DND-41 (cell line): ENCODE data around the gene SLC13A5.

Source experiments
- ATAC-seq: fragments of 200-7000 bp; cut with Tn5 transposase; 3 replicates; pipeline ENCODE4 v1.9.1; 2021; ENCODE audit warnings: low read depth; ENCODE audit not compliant: insufficient read depth
- DNase-seq: peaks from one replicate; pipeline ENCODE4 v3.0.0-alpha.2; 2020
- H2AFZ ChIP-seq: 2 replicates; pipeline ENCODE4 v1.6.0; 2012; ENCODE audit warnings: low read depth, low read length
- H3K27ac ChIP-seq: 2 replicates; pipeline ENCODE4 v1.5.1; 2012; ENCODE audit warnings: low read length, inconsistent platforms
- H3K27me3 ChIP-seq: fragments of 200-600 bp; sonication (generic); 2 replicates; pipeline ENCODE4 v1.6.0; 2012; ENCODE audit warnings: low read length, mild to moderate bottlenecking, inconsistent platforms; ENCODE audit not compliant: insufficient read depth, poor library complexity
- H3K36me3 ChIP-seq: 2 replicates; pipeline ENCODE4 v1.5.1; 2012; ENCODE audit warnings: low read length, inconsistent platforms; ENCODE audit not compliant: insufficient read depth
- H3K4me1 ChIP-seq: 2 replicates; pipeline ENCODE4 v1.5.1; 2012; ENCODE audit warnings: mild to moderate bottlenecking, low read length; ENCODE audit not compliant: insufficient read depth
- H3K4me2 ChIP-seq: 2 replicates; pipeline ENCODE4 v1.6.0; 2012; ENCODE audit warnings: mild to moderate bottlenecking, moderate library complexity, low read length, inconsistent platforms; ENCODE audit not compliant: insufficient read depth
- H3K4me3 ChIP-seq, 2 experiments: fragments of 200-600 bp in 1 of 2; shearing (Covaris generic) in 1 of 2; 2 replicates each; pipeline ENCODE4 v1.5.1; 2012 to 2016; ENCODE audit warnings: inconsistent platforms in 2 of 2, low read length in 2 of 2, mild to moderate bottlenecking in 2 of 2, low read depth in 1 of 2, moderate library complexity in 1 of 2
- H3K79me2 ChIP-seq: 2 replicates; pipeline ENCODE4 v1.6.0; 2012; ENCODE audit warnings: low read length, inconsistent platforms; ENCODE audit not compliant: insufficient read depth
- H3K9ac ChIP-seq: 2 replicates; pipeline ENCODE4 v1.6.0; 2012; ENCODE audit warnings: low read depth, mild to moderate bottlenecking, inconsistent platforms, low read length, moderate library complexity
- H3K9me3 ChIP-seq: 2 replicates; pipeline ENCODE4 v1.5.1; 2012; ENCODE audit warnings: low read length, moderate library complexity, mild to moderate bottlenecking, inconsistent platforms; ENCODE audit not compliant: insufficient read depth, severe bottlenecking
- H4K20me1 ChIP-seq: 2 replicates; pipeline ENCODE4 v1.6.0; 2012; ENCODE audit warnings: low read length; ENCODE audit not compliant: insufficient read depth
- CTCF ChIP-seq: IDR thresholded peaks from 2 replicates; pipeline ENCODE4 v1.5.1; 2012; ENCODE audit warnings: borderline replicate concordance, low read length, moderate library complexity, mild to moderate bottlenecking; ENCODE audit not compliant: poor library complexity, severe bottlenecking; ENCODE audit errors: extremely low read depth
- EZH2 ChIP-seq: IDR thresholded peaks from 3 replicates; pipeline ENCODE4 v1.6.1; 2012; ENCODE audit warnings: borderline replicate concordance, low read depth, mild to moderate bottlenecking, moderate library complexity, low read length, inconsistent platforms; ENCODE audit not compliant: severe bottlenecking

Gene SLC13A5

GRCh38 chr17:6643451-6644125 lies 69.6 kb downstream of the SLC13A5 start:
- no peaks in the 10 kb centered on the region for H3K27me3 ChIP-seq
- no peak overlapping the region for H3K9ac ChIP-seq
- H3K27ac ChIP-seq, result no peak overlapping the region
- H3K4me2 ChIP-seq, result 0 out of 2 replicates have a peak overlapping the region, but pooled peaks have one; percentile 81
- no peak overlapping the region for H3K4me3 ChIP-seq
- peaks cover 31% of the 10 kb centered on the region; the same call in 1 of the 2 replicates for H4K20me1 ChIP-seq
- no peak for ATAC-seq
- no peak for DNase-seq
- peaks cover 50% of the 10 kb centered on the region for H3K4me1 ChIP-seq
- H3K36me3 ChIP-seq, result peaks cover 45% of the 10 kb centered on the region
- no peak overlapping the region for H2AFZ ChIP-seq
- TF ChIP-seq EZH2 (no peak), CTCF (no peak)
- peaks cover 87% of the 10 kb centered on the region for H3K79me2 ChIP-seq
- H3K9me3 ChIP-seq, result no peaks in the 10 kb centered on the region

GRCh38 chr17:6642592-6642991 lies 70.6 kb downstream of the SLC13A5 start:
- no peaks in the 10 kb centered on the region for H3K27me3 ChIP-seq
- peak overlapping the region; percentile 81 for H3K4me2 ChIP-seq
- peaks cover 49% of the 10 kb centered on the region for H3K4me1 ChIP-seq
- no peaks in the 10 kb centered on the region for H3K9me3 ChIP-seq
- no peak for TF ChIP-seq EZH2
- TF ChIP-seq CTCF, result no peak
- H2AFZ ChIP-seq, result no peak overlapping the region
- H3K79me2 ChIP-seq, result peaks cover 79% of the 10 kb centered on the region
- peak overlapping the region; percentile 65; the same call in 1 of the 2 replicates for H3K9ac ChIP-seq
- no peak for ATAC-seq
- no peak overlapping the region for H3K27ac ChIP-seq
- H3K36me3 ChIP-seq, result peaks cover 35% of the 10 kb centered on the region
- H4K20me1 ChIP-seq, result peaks cover 26% of the 10 kb centered on the region; the same call in 1 of the 2 replicates
- H3K4me3 ChIP-seq, result peak overlapping the region in 1 of 2 experiments; percentile 67; a peak in 1 of 4 replicates
- DNase-seq, result no peak

GRCh38 chr17:6641247-6641863 lies 71.8 kb downstream of the SLC13A5 start:
- no peaks in the 10 kb centered on the region for H3K9me3 ChIP-seq
- H3K27me3 ChIP-seq, result no peaks in the 10 kb centered on the region
- DNase-seq, result no peak
- peak overlapping the region; percentile 99 for H3K27ac ChIP-seq
- peak overlapping the region; percentile 99 for H2AFZ ChIP-seq
- ATAC-seq, result no peak; the same call in 2 of the 3 replicates
- peak overlapping the region; percentile 41 to 67 for H3K4me3 ChIP-seq
- peaks cover 30% of the 10 kb centered on the region for H3K36me3 ChIP-seq
- H3K4me1 ChIP-seq, result peaks cover 49% of the 10 kb centered on the region
- TF ChIP-seq CTCF (peak; percentile 3), EZH2 (no peak)
- H3K9ac ChIP-seq, result peak overlapping the region; percentile 65
- H4K20me1 ChIP-seq, result peaks cover 24% of the 10 kb centered on the region; the same call in 1 of the 2 replicates
- peak overlapping the region; percentile 81 for H3K4me2 ChIP-seq
- peaks cover 69% of the 10 kb centered on the region for H3K79me2 ChIP-seq
